Right hindlimb (tissue), 1 donor: ENCODE measurements around the gene NPR1.
A peak's percentile ranks its signal among the peaks of the same experiment; 100 is the strongest.
"Not testable (repeated sequence)": the region's sequence is repeated elsewhere in the genome, so short reads cannot be mapped to it uniquely, and the experiment has no call there.

Experiments
- DNase-seq: peaks from one replicate; pipeline ENCODE4 v3.0.0-alpha.2; 2018

Gene NPR1

DNA sequence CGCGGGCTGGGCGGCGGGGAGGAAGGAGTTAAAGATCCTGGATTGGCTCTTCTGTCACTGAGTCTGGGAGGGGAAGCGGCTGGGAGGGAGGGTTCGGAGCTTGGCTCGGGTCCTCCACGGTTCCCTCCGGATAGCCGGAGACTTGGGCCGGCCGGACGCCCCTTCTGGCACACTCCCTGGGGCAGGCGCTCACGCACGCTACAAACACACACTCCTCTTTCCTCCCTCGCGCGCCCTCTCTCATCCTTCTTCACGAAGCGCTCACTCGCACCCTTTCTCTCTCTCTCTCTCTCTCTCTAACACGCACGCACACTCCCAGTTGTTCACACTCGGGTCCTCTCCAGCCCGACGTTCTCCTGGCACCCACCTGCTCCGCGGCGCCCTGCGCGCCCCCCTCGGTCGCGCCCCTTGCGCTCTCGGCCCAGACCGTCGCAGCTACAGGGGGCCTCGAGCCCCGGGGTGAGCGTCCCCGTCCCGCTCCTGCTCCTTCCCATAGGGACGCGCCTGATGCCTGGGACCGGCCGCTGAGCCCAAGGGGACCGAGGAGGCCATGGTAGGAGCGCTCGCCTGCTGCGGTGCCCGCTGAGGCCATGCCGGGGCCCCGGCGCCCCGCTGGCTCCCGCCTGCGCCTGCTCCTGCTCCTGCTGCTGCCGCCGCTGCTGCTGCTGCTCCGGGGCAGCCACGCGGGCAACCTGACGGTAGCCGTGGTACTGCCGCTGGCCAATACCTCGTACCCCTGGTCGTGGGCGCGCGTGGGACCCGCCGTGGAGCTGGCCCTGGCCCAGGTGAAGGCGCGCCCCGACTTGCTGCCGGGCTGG is at the start of gene NPR1:
TSS of gene NPR1 (plus strand) at position 170 of the 818 bp plus-strand sequence. CDS start at position 591, 421 bp downstream.
- DNase-seq = peak; percentile 64

DNA sequence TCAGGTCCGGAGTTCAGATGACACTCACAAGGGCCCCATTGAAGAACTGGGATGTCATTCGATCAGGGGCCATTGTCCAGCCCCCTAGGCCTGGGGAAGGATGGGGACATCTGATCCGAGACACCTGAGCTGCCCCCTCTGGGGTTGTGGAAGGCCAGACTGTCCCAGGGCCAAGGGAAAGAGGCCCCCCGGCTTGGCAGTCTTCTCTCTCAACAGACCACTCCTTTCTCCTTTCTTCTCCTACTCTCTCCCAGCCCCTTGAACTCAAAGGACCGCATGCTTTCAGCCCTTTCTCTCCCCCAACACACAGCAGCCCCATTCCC is 49.2 kb upstream of the NPR1 start:
- DNase-seq = no peak

DNA sequence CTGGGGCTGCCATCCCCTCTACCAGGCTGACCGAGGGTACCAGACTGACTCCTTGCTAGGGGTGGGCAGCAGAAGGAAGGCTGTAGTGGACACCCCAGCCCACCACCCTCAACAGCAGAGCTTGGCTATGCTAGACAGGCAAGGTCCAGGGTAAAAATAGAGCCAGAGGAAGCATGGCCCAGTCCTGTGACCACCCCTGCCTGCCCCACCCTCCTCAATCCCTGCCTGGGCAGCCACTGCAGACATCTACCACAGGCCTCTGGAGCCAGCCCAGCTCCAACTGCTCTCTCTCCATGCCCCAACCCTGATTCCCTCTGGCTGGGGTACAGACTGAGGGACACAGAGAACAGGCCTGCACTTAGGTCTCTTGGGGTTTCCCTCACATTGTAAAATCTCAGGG is 48.5 kb upstream of the NPR1 start:
- DNase-seq = peak; percentile 50

DNA sequence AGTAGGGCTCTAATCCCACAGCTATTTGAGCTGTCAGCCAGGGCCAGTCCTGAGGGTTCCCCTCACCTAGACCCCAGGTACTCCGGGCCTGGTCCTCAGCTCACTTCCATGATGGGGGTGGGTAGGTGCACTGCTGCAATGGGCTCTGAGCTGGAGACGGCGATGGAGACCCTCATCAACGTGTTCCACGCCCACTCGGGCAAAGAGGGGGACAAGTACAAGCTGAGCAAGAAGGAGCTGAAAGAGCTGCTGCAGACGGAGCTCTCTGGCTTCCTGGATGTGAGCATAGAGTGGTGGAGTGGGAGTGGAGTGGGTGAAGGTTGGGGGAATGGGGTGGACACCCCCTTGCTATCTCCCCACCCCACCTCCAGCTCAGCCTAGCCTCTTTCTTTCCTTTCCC is 48.1 kb upstream of the NPR1 start:
- no peak for DNase-seq

DNA sequence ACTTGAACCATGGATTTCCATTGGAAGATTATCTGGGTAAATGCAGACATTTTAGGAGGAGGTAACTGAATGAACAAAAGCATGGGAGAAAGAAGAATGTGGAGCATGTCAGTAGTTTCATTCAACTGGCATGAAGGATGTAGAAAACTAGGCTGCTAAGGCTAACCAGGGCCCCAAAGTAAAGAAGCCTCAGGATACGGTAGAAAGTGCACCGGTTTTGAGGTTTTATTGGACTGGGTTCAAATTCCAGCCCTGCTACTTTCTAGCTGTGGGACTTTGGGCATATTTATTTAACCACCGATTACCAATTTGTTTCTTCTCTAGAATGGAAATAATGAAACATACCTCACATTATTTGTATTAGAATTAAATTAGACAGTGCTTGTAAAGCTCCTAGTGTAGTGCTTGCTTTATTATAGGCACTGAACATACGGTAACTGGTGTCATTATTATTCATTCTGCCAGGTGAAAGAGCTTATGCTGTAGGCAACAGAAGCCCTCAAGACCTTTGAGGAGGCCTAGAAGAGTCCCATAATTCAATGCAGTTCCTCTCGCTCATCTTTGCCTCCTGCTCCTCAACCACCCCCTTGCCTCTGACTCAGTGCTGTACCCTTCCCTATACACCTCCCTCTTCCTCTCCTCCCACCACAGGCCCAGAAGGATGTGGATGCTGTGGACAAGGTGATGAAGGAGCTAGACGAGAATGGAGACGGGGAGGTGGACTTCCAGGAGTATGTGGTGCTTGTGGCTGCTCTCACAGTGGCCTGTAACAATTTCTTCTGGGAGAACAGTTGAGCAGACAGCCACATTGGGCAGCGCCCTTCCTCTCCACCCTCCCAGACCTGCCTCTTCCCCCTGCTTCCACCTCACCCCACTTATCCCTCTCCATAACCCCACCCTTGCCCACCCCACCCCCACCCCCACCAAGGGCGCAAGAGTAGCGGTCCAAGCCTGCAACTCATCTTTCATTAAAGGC is 47.2 kb upstream of the NPR1 start:
- no peak for DNase-seq

DNA sequence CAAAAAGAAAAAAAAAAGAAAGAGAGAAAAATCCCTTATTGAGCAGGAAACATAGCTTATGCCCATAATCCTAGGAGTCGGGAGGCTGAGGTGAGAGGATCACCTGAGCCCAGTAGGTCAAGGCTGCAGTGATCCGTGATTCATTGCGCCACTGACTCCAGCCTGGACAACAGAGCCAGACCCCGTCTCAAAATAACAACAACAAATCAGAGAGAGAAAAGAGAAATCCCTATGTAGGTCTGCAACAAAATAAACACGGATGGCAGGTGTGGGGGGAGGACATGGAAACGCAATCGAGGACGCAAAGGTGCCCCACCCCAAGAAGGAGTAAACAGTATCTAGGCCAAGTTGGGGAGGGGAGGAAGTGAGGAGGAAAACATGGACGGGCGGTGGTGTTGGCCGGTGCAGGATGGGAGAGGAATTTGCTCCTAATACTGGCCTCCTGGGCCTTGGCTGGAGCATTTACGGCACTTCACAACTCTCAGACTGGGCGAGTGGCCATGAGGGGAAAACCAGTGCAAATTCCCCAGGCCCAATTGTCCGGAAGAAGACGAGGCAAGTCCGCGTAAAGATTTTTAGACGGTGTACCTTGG is 45.2 kb upstream of the NPR1 start:
- no peak for DNase-seq

DNA sequence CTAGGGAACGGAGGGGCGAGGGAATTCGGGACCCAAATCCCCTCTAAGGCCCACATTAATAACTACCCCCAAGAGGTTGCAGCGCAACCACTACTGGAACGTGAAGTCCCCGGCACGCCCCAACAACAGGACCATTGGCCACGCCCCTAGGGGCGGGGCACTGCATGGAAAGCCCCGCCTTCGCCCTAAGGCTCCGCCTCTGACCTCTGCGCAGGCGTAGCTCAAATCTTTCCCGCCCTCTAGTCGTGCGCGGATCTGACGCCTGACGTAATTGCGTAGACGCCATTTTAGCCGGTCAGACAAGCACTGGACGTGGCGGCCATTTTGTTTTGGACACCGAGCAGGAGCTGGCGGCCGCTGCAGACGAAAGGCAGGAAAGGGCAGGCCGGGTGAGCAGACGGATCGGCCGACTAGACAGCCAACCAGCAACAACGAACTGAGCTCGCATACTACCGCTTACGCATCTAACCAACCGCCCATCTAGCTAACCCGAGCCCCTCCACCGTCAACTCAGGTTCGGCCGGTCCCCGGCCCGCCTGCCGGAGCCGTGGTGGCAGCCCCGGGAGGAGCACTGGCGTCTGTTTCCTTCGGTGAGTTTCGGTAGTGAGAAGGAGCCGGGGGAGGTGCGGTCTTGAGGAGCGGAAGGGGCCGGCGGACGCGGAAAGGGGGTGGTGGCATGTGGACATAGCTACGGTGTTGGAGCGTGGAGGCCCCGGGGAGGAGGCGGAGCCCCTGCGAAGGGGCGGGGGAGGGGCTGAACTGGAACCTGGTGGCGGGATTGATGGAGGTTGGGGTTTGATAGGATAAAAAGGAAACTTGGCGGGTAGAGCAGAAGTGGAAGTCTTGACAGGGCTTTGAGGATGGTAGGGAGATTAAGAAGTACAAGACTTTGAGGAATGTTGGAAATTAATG is 44.5 kb upstream of the NPR1 start, which contains the start of gene CHTOP:
TSS of gene CHTOP (plus strand) at position 313 of the 912 bp plus-strand sequence. CDS start 2,523 bp downstream, outside the sequence.
- peak; percentile 98 for DNase-seq

DNA sequence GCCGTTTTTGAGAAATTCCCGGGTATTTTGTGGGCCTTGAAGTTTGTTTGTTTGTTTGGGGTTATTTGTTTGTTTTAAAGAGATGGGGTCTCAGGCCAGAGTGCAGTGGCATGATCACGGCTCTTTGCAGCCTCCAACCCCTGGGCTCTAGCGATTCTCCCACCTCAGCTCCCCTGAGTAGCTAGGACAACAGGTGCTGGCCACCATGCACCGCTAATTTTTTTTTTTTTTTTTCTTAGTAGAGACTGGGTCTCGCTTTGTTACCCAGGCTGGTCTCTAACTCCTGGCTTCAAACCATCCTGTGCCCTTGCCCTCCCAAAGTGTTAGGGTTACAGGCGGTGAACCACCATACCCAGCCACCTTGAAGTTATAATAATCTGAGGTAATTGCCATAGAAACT is 42.6 kb upstream of the NPR1 start:
- no peak for DNase-seq

DNA sequence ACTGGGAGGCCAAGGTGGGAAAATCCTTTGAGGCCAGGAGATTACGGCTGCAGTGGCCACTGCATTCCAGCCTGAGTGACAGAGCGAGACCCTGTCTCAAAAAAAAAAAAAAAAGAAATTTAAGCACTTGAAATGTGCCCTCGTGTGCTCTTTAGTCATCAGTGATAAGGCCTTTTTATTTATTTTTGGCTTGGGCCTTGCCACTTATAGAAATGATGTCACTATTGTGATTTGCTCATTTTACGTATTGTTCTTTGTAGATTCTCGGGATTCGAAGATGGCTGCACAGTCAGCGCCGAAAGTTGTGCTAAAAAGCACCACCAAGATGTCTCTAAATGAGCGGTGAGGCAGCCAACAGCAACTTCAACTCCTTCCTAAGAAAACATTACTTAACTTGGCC is 42.2 kb upstream of the NPR1 start:
- DNase-seq = no peak

DNA sequence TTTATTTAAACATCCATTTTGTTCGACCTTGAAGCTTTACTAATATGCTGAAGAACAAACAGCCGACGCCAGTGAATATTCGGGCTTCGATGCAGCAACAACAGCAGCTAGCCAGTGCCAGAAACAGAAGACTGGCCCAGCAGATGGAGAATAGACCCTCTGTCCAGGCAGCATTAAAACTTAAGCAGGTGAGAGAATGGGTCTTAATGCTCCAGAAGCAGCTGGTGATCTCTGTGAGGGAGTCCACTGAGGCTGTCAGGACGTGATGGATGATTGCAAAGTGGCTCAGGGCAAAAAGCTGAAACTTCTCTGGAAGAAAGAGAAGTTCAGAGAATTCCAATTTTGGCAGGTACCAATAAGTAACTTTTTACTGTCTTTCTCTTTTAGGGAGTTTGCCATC is 40.2 kb upstream of the NPR1 start:
- DNase-seq = no peak

DNA sequence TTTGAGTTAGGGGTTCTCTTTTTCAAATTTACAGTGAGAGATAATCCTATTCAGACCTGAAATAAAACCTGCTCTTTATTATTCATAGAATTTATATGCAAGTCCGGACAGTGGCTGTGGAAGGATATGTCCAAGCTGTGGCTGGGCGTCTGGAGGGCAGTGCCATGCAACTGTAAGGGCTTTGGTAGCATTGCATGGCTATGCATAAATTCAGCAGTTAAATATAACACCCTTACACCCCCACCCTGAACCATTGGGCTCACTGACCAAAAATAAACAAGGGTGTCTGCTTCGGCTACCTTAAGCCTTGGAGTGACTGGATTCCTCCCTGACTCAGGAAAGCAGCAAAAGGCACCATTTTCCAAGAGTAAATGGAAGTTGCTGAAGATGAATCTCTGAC is 39.2 kb upstream of the NPR1 start:
- no peak for DNase-seq

DNA sequence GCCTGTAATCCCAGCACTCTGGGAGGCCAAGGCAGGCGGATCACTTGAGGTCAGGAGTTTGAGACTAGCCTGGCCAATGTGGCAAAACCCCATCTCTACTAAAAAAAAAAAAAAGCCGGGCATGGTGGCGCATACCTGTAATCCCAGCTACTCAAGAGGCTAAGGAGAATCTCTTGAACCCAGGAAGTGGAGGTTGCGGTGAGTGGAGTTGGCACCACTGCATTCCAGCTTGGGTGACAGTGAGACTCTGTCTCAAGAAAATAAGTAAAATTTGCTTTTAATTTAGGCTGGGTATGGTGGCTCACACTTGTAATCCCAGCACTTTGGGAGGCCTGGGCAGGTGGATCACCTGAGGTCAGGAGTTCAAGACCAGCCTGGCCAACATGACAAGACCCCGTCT is 38.3 kb upstream of the NPR1 start:
- DNase-seq = not testable (repeated sequence)

DNA sequence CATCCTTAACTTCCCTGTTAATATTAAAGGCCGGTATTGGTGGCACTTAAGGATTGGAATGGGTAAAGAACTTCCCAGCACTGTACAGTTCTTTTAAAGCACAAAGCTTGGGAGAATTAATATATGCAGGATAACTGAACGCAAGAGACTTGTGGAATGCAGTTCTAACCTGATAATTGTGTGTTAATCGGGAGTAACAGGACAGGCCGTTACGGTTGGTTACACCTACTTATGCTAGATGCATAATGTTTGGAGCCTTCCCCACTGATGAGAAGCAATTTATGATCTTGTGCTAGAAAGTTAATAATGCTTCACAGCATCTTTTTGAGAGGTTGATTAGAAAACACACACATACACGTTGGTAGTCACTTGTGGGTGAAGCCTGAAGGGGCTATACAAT is 37.6 kb upstream of the NPR1 start:
- DNase-seq = no peak

DNA sequence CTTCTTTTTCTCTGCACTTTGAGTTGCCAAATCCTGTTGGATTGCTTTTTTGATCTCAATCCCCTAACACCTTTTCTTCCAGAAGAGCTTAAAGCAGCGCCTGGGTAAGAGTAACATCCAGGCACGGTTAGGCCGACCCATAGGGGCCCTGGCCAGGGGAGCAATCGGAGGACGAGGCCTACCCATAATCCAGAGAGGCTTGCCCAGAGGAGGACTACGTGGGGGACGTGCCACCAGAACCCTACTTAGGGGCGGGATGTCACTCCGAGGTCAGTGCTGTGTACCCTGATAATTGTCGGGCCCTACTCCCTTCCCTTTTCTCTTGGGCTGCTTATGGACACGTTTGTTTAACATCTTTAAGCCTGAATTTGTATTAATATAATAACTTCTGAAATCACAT is 36.3 kb upstream of the NPR1 start:
- no peak for DNase-seq

DNA sequence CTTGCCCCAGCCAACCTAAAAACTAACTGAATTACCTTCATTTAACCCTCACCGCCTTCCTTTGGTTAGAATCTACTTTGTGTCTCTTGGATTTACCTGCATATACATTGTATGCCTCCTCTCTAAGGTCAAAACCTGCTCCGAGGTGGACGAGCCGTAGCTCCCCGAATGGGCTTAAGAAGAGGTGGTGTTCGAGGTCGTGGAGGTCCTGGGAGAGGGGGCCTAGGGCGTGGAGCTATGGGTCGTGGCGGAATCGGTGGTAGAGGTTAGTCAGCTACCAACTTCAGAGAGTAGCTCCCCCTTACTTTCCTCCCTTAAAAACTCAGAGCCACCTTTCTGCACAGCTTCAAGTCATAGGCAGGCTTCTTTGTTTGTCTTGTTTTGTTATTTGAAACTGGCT is 35.4 kb upstream of the NPR1 start:
- DNase-seq = no peak

DNA sequence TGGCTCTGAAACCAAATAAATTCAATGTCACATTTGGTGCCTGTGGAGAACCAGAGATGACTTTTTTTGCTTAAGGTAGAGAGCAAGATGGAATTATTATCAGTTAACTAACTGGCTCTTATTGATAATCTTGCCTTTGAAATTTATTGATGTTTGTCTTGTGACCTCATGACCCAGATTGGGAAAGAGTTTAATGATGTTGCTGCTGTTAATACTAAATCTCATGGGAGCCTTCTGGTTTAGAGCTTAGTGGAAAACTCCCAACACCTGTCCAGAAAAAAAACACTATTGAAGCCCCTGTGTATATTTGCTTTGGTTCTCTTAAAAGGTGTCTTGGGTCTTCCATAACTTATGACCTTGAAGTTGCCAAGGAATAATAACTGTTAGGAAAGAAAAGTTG is 34.7 kb upstream of the NPR1 start:
- DNase-seq = no peak

DNA sequence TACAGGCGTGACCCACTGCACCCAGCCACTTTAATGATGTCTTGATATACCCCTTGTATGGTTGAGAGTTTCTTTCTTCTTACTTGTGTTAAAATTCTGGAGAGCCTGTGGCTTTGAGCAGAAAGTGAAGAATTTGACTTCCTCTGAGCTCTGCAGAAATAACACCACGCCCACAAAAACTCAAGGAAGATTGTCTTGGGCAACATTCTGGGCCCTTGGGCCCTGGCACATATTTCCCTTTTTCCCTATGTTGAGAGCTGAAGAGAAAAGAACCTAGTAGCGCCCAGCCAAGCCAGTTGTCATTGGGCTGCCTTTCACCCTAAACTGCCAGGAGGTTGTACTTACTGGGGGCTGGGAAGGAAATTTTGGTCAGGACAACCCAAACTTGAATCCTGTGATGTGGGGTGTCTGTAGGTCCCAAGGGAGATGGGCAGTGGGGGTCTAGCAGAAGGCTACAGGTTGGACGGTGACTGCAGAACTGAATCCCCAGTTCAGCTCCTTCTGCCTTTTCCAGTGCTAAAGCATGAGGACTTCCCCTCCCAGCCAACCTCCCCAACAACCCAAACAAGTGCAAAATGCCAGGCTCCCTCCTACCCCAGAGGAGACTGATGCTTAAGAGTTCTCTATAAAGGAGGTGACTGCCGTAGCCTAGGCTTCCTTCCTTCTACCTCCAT is 31.7 kb upstream of the NPR1 start:
- no peak for DNase-seq

DNA sequence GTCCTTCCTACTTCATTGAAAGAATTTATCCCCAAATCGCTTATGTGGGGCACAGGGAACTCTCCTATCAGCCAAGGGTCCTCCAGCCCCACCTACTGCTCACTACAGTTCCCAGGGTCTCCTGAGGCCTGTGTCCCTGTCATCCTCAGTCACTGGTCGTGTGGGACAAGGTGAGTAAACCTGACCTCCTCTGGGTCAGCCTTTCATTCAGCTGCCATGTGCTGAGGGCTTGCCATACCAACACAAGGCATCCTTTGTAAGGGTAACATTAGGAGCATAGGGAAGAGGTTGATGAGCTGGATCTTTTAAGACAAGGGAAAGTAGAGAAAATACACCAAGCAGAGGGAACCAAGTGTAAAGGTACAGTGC is 31.2 kb upstream of the NPR1 start:
- DNase-seq = no peak

DNA sequence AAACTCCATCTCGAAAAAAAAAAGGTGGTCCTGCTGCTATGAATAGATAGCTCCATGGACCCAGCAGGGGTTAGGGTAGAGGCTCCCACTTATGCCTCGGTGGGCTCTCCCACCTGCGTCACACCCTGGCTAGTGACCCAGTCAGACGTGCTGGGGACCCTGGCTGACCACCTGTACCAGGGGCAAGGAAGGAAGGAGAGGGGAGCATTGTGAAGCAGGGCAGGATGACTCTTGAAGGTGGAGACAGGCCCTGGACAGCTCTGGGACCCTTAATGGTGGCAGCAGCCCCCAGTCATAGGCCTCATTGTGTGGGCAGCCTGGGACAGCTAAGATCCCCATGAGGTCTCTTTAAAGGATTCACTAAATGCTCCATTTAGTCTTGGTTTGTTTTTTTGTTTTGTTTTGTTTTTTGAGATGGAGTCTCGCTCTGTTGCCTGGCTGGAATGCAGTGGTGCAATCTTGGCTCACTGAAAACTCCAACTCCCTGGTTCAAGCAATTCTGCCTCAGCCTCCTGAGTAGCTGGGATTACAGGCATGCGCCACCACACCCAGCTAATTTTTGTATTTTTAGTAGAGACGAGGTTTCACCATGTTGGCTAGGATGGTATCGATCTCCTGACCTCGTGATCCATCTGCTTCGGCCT is 30.4 kb upstream of the NPR1 start:
- no peak for DNase-seq

DNA sequence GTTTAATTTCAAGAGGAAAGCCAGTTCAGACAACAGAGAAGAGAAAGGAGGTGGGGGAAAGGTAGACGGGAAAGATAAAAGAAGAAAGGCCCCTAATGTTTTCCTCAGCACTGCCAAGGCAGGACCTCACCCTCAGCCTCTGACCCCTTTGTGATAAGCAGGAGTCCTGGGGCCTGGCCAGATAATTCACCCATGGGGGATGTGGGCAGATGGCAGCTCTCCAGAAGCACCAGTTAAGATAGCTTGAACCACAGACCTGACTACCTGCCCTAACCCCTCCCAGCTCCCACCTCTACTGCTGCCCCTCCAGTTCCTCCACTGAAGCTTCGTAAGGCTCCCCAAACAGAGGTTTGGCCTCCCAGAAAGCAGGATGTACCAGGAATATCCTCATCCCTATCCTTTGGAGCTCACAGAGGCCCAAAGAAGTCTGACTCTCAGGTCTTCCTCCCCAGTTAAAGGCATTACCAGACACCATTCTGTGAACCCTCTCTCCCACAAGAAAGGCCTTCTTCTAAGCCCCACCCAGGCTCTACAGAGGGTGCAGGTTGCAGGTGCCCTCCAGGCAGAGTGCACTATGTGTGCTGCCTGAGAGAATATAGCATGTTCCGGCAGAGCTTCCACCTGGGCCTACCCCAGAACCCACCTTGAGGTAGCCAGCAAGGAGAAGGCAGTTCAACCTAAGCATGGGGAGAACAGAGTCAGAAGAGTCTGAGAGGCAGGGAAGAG is 29.2 kb upstream of the NPR1 start:
- DNase-seq = no peak

DNA sequence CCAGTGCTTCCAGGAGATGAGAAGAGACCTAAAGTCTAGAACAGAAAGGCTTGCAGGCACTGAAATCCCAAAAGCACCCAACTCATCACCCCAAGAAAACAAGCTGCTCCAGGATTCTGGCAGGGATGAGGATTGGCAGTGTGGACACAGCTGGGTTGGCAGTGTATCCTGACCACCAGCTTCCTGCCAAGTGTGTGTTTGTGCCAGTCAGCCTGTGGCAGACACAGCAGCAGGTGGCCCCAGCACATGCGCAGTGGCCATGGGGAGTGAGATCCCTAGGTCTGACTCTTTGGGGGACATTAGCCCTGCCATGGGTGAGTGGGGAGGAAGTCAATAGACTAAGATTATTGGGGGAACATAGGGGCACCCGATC is 28.6 kb upstream of the NPR1 start:
- DNase-seq = peak; percentile 78
